OCI-LY3 (cell line): ENCODE measurements around the gene IGFN1.

ENCODE experiments used
- EZH2phosphoT487 ChIP-seq: fragments of 200-600 bp; shearing (Covaris generic); IDR thresholded peaks from 2 replicates; pipeline ENCODE4 v1.6.1; 2018; ENCODE audit warnings: antibody characterized with exemption, mixed run types, low read depth
- TF ChIP-seq, protein P1 (sequence below): fragments of 200-600, 300-600 bp; sonication (generic); IDR thresholded peaks from 2 replicates; pipeline ENCODE4 v1.5.1; 2014; ENCODE audit warnings: antibody characterized with exemption, low read length, low read depth

DNA sequence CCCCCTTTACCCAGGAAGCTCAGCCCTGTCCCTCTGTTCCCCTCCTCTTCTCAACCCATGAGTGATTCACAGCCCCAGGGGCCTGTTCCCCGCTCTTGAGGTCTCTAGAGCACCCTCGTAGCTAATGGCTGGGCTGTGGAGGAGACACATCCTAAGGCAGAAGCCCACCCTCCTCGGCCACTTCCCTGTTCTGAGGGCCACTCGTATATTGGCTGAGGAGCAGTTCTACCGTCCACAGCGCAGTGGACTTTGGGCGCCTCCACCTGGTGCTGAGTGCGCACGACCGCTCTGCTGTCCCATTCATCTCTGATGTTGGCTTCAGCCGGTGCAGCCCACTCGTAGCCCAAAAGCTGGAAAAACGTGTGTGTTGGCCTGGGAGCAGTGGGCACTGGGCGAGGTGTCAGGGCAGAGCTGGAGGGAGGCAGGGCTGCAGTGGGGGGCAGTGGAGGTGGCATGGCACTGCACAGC is 68.2 kb downstream of the IGFN1 start:
- TF ChIP-seq, protein P1, sequence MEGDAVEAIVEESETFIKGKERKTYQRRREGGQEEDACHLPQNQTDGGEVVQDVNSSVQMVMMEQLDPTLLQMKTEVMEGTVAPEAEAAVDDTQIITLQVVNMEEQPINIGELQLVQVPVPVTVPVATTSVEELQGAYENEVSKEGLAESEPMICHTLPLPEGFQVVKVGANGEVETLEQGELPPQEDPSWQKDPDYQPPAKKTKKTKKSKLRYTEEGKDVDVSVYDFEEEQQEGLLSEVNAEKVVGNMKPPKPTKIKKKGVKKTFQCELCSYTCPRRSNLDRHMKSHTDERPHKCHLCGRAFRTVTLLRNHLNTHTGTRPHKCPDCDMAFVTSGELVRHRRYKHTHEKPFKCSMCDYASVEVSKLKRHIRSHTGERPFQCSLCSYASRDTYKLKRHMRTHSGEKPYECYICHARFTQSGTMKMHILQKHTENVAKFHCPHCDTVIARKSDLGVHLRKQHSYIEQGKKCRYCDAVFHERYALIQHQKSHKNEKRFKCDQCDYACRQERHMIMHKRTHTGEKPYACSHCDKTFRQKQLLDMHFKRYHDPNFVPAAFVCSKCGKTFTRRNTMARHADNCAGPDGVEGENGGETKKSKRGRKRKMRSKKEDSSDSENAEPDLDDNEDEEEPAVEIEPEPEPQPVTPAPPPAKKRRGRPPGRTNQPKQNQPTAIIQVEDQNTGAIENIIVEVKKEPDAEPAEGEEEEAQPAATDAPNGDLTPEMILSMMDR, result no peak
- TF ChIP-seq EZH2phosphoT487, result no peak
